Mesendoderm (in vitro differentiated cells): ENCODE data around the gene CPNE4.

Source experiments
- DNase-seq: peaks from one replicate; pipeline ENCODE4 v3.0.0; 2013
- H2AK5ac ChIP-seq: 2 replicates; pipeline ENCODE4 v1.6.1; 2013; ENCODE audit warnings: low read length, inconsistent platforms
- H2BK120ac ChIP-seq: 2 replicates; pipeline ENCODE4 v1.6.1; 2013; ENCODE audit warnings: low read depth, mild to moderate bottlenecking, low read length, moderate library complexity, mixed read lengths
- H2BK15ac ChIP-seq: replicated peaks from 2 replicates; pipeline ENCODE4 v1.6.1; 2013; ENCODE audit warnings: low read depth, mild to moderate bottlenecking, moderate library complexity
- H2BK5ac ChIP-seq: 2 replicates; pipeline ENCODE4 v1.6.1; 2013; ENCODE audit warnings: low read length, inconsistent platforms
- H3K18ac ChIP-seq: 2 replicates; pipeline ENCODE4 v1.6.1; 2013; ENCODE audit warnings: mild to moderate bottlenecking, low read length, mixed read lengths
- H3K23ac ChIP-seq: one replicate; pipeline ENCODE4 v1.6.1; 2013; ENCODE audit warnings: low read length
- H3K27ac ChIP-seq: 2 replicates; pipeline ENCODE4 v1.5.1; 2013; ENCODE audit warnings: low read depth, mild to moderate bottlenecking, inconsistent platforms, low read length, moderate library complexity
- H3K27me3 ChIP-seq: 2 replicates; pipeline ENCODE4 v1.6.1; 2013; ENCODE audit warnings: low read length, control low read depth, mild to moderate bottlenecking, inconsistent platforms; ENCODE audit not compliant: insufficient read depth, poor library complexity
- H3K36me3 ChIP-seq: 2 replicates; pipeline ENCODE4 v1.6.1; 2013; ENCODE audit warnings: low read length, inconsistent platforms; ENCODE audit not compliant: control insufficient read depth, insufficient read depth
- H3K4ac ChIP-seq: one replicate; pipeline ENCODE4 v1.6.1; 2013; ENCODE audit warnings: low read depth, mild to moderate bottlenecking, low read length, moderate library complexity
- H3K4me1 ChIP-seq: 2 replicates; pipeline ENCODE4 v1.6.1; 2013; ENCODE audit warnings: low read depth, low read length, inconsistent platforms; ENCODE audit not compliant: control insufficient read depth
- H3K4me2 ChIP-seq: 2 replicates; pipeline ENCODE4 v1.6.1; 2013; ENCODE audit warnings: low read length
- H3K4me3 ChIP-seq: 2 replicates; pipeline ENCODE4 v1.5.1; 2013; ENCODE audit warnings: mild to moderate bottlenecking, low read length
- H3K56ac ChIP-seq: one replicate; pipeline ENCODE4 v1.6.1; 2013; ENCODE audit warnings: low read length
- H3K79me1 ChIP-seq: 2 replicates; pipeline ENCODE4 v1.6.1; 2013; ENCODE audit warnings: low read length, inconsistent platforms
- H3K79me2 ChIP-seq: 2 replicates; pipeline ENCODE4 v1.6.1; 2013; ENCODE audit warnings: mild to moderate bottlenecking, low read length; ENCODE audit not compliant: control insufficient read depth, insufficient read depth
- H3K9ac ChIP-seq: 2 replicates; pipeline ENCODE4 v1.6.1; 2013; ENCODE audit warnings: low read length, inconsistent platforms
- H4K5ac ChIP-seq: one replicate; pipeline ENCODE4 v1.6.1; 2013; ENCODE audit warnings: low read length
- H4K8ac ChIP-seq: one replicate; pipeline ENCODE4 v1.6.1; 2013; ENCODE audit warnings: low read depth, mild to moderate bottlenecking, control low read depth, low read length, moderate library complexity
- WGBS: extraction: QIAGEN DNeasy Blood & Tissue Kit; methylation state at CpG from one replicate; pipeline ENCODE4 v1.1.7; 2013; ENCODE audit warnings: low lambda C conversion rate, missing lambda C conversion rate; ENCODE audit not compliant: insufficient coverage; ENCODE audit errors: extremely low coverage; 5-methylcytosine and 5-hydroxymethylcytosine counted together

The CPNE4 gene

GRCh38 chr3:131692356-131692755, 342.5 kb downstream of the CPNE4 start:
- Histone ChIP-seq H3K27me3 (no peaks in the 10 kb centered on the region), H3K9ac (no peak overlapping the region), H3K79me2 (no peaks in the 10 kb centered on the region), H3K4me3 (no peak overlapping the region), H2BK5ac (no peak overlapping the region), H3K4me1 (no peaks in the 10 kb centered on the region), H3K18ac (no peak overlapping the region), H2AK5ac (no peak overlapping the region), H3K27ac (no peak overlapping the region), H3K56ac (no peak overlapping the region), H4K8ac (no peak overlapping the region), H2BK120ac (no peak overlapping the region), H3K79me1 (no peaks in the 10 kb centered on the region), H3K36me3 (no peaks in the 10 kb centered on the region), H2BK15ac (no peak overlapping the region), H3K4ac (no peak overlapping the region), H3K23ac (no peak overlapping the region), H4K5ac (no peak overlapping the region), H3K4me2 (no peak overlapping the region)
- no peak for DNase-seq

- Histone ChIP-seq H3K4me2 (no peak overlapping the region), H2BK5ac (no peak overlapping the region), H3K27me3 (no peaks in the 10 kb centered on the region), H3K56ac (no peak overlapping the region), H2BK15ac (no peak overlapping the region), H4K5ac (no peak overlapping the region), H3K18ac (no peak overlapping the region), H3K23ac (no peak overlapping the region), H3K4me1 (no peaks in the 10 kb centered on the region), H3K79me1 (no peaks in the 10 kb centered on the region), H2AK5ac (no peak overlapping the region), H3K79me2 (no peaks in the 10 kb centered on the region), H3K9ac (no peak overlapping the region), H3K36me3 (no peaks in the 10 kb centered on the region), H4K8ac (no peak overlapping the region), H2BK120ac (no peak overlapping the region), H3K4me3 (no peak overlapping the region), H3K27ac (no peak overlapping the region), H3K4ac (no peak overlapping the region)
- no CpG with 5 or more reads among the region's 6 CpGs for WGBS
- DNase-seq: no peak
These were observed 344.0 kb downstream of the CPNE4 start for GRCh38 chr3:131690800-131691199.

GRCh38 chr3:131688370-131688769, 346.4 kb downstream of the CPNE4 start:
- Histone ChIP-seq H3K36me3 (no peaks in the 10 kb centered on the region), H4K5ac (no peak overlapping the region), H3K4ac (no peak overlapping the region), H2AK5ac (no peak overlapping the region), H3K9ac (no peak overlapping the region), H4K8ac (no peak overlapping the region), H3K4me3 (no peak overlapping the region), H2BK120ac (no peak overlapping the region), H3K23ac (no peak overlapping the region), H3K4me1 (no peaks in the 10 kb centered on the region), H3K18ac (no peak overlapping the region), H3K27ac (no peak overlapping the region), H3K79me1 (no peaks in the 10 kb centered on the region), H3K56ac (no peak overlapping the region), H3K79me2 (no peaks in the 10 kb centered on the region), H2BK5ac (no peak overlapping the region), H2BK15ac (no peak overlapping the region), H3K27me3 (no peaks in the 10 kb centered on the region), H3K4me2 (no peak overlapping the region)
- no peak for DNase-seq
- WGBS: no CpG with 5 or more reads among the region's 3 CpGs

DNA sequence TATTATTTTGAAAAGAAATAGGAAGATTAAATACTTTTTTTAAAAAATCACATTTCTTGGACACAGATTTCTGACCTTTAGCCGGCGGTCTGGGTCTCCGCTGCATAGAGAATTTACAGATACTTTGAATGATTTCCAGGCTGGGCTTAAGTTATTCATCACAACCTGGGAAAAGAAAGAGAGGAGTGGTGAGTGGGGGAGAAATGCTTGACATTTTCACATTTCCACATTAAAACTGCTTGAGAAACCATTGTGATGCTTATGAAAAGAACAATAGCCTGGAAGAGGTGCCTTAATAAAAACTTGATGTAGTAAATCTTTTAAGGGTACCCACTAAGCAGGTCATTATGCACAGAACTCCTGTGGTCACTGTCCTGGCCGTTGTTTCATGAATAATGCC, 365.2 kb downstream of the CPNE4 start:
- H3K36me3 ChIP-seq: no peaks in the 10 kb centered on the region
- DNase-seq: no peak
- no peak overlapping the region for H2AK5ac ChIP-seq
- no peak overlapping the region for H2BK120ac ChIP-seq
- H3K56ac ChIP-seq: no peak overlapping the region
- H3K9ac ChIP-seq: no peak overlapping the region
- no peak overlapping the region for H3K18ac ChIP-seq
- H3K27me3 ChIP-seq: no peaks in the 10 kb centered on the region
- no peak overlapping the region for H3K23ac ChIP-seq
- no peak overlapping the region for H3K27ac ChIP-seq
- no peak overlapping the region for H3K4me3 ChIP-seq
- no peak overlapping the region for H3K4ac ChIP-seq
- H4K5ac ChIP-seq: no peak overlapping the region
- no peaks in the 10 kb centered on the region for H3K79me2 ChIP-seq
- no peak overlapping the region for H4K8ac ChIP-seq
- no peak overlapping the region for H2BK15ac ChIP-seq
- no peaks in the 10 kb centered on the region for H3K4me1 ChIP-seq
- no peak overlapping the region for H3K4me2 ChIP-seq
- no peak overlapping the region for H2BK5ac ChIP-seq
- WGBS: no CpG with 5 or more reads among the region's 4 CpGs
- no peaks in the 10 kb centered on the region for H3K79me1 ChIP-seq

DNA sequence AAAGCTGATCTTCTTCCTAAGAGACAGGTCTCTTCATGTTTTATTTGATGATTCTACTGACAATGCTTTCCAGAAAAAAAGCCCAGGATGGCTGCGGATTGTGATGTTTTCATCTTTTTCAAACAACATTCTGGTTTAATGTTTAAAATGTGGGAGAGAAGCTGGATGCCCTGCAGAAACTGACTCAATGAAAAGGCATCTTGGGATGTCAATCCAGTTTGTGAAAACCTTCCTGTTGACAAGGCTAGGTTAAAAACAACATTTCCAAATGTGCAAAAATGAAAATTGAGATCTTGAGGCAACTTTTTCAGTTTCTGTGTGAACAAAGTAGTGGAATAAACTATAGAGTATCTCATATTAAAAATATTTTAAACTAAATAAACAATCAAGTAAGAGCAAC, 376.0 kb downstream of the CPNE4 start:
- no peak overlapping the region for H3K4ac ChIP-seq

DNA sequence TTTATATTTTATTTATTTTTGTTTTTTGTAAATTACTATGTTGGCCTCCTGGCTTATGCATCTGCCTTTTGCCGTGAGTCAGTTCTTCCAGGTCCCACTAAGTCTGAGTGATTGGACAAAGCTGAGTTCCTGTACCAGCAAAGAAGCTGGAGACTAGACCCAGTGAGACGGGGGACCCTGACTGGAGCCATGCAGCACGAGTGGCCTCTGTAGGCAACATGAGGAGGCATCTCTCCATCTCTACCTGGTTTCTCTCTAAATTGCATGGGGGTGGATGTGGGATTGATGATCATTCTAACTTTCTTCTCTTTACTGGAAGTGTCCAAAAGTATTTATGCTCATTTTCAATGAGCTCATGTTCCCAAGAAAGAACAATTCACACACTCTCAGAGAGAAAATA, 376.7 kb downstream of the CPNE4 start:
- Histone ChIP-seq H3K4me3 (no peak overlapping the region), H3K79me2 (no peaks in the 10 kb centered on the region), H3K36me3 (no peaks in the 10 kb centered on the region), H3K4ac (no peak overlapping the region), H2BK15ac (no peak overlapping the region), H3K27ac (no peak overlapping the region), H2BK120ac (no peak overlapping the region), H3K27me3 (no peaks in the 10 kb centered on the region), H3K4me2 (no peak overlapping the region), H3K18ac (no peak overlapping the region), H3K23ac (no peak overlapping the region), H4K5ac (no peak overlapping the region), H4K8ac (no peak overlapping the region), H2BK5ac (no peak overlapping the region), H3K9ac (no peak overlapping the region), H2AK5ac (no peak overlapping the region), H3K79me1 (no peaks in the 10 kb centered on the region), H3K56ac (no peak overlapping the region), H3K4me1 (no peaks in the 10 kb centered on the region)
- no CpG with 5 or more reads among the region's 3 CpGs for WGBS
- DNase-seq: no peak

More for the DNA sequence above, 376.0 kb downstream of the CPNE4 start:
- Histone ChIP-seq H3K79me1 (no peaks in the 10 kb centered on the region), H4K8ac (no peak overlapping the region), H3K23ac (no peak overlapping the region), H3K9ac (no peak overlapping the region), H3K56ac (no peak overlapping the region), H3K27ac (no peak overlapping the region), H2BK15ac (no peak overlapping the region), H3K36me3 (no peaks in the 10 kb centered on the region), H3K4me1 (no peaks in the 10 kb centered on the region), H3K4me2 (no peak overlapping the region), H2AK5ac (no peak overlapping the region), H2BK5ac (no peak overlapping the region), H3K4me3 (no peak overlapping the region), H3K79me2 (no peaks in the 10 kb centered on the region), H4K5ac (no peak overlapping the region), H2BK120ac (no peak overlapping the region), H3K18ac (no peak overlapping the region), H3K27me3 (no peaks in the 10 kb centered on the region)
- DNase-seq: no peak
- no CpG with 5 or more reads among the region's 1 CpG for WGBS
